AG10803 (cell line): Measurements from ENCODE around the gene CMIP.

Experiments
- DNase-seq: peaks from one replicate; pipeline ENCODE4 v3.0.0; 2010; ENCODE audit warnings: low read depth
- H3K4me3 ChIP-seq: 2 replicates; pipeline ENCODE4 v1.5.1; 2011; ENCODE audit warnings: mild to moderate bottlenecking, low read length, control low read depth
- CTCF ChIP-seq: conservative IDR thresholded peaks from 2 replicates; pipeline ENCODE4 v1.5.1; 2011; ENCODE audit warnings: mild to moderate bottlenecking, low read length, control low read depth, inconsistent platforms

The CMIP gene

GRCh38 chr16:81449899-81450608, 5.4 kb downstream of the CMIP start:
- DNase-seq, result no peak
- TF ChIP-seq CTCF, result no peak

GRCh38 chr16:81450783-81451491, 6.3 kb downstream of the CMIP start:
- H3K4me3 ChIP-seq, result no peak overlapping the region
- no peak for TF ChIP-seq CTCF
- DNase-seq, result no peak

More at GRCh38 chr16:81449899-81450608, 5.4 kb downstream of the CMIP start:
- H3K4me3 ChIP-seq, result no peak overlapping the region

DNA sequence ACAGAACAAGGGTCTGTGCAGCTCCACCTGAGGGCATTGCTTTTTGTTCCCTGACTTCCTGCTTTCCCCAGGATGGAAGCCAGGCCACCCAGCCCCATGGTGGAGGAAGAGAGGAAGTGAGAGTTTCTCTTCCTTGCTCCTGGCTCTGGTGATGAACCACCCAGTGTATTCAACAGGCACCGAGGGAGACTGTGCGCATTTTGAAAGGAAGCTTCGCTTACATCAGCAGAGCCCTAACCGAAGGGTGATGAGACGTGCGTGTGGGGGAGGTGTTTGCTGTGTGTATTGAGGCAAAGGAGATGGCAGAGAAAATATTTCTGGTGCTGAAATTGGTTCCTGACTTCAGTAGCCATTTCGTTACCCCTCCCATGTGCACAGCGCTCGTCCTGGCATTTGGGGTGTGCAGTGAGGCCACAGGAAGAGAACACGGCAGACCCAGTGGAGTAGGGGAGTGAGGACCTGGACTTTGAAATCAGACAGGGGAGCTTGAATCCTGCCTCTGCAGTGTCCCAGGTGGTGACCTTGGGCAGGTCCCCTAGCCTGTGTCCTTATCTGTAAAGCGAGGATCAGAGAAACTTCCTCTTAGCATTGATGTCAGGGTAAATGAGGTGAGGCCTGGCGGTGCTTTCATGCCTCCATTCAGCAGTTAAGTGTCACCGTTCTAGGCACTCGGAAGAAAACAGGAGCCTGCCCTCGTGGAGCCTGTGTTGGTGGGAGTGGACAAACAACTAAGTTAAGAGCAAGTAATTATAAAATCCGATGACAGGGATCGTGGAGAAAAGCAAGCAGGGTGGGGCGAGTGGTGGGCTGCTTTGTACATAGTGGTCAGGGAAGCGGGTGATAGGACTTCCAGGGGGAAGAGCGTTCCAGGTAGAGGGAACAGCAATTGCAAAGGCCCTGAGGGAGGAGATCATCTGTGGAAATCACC, 7.4 kb downstream of the CMIP start:
- H3K4me3 ChIP-seq, result no peak overlapping the region
- TF ChIP-seq CTCF, result no peak
- DNase-seq, result no peak

DNA sequence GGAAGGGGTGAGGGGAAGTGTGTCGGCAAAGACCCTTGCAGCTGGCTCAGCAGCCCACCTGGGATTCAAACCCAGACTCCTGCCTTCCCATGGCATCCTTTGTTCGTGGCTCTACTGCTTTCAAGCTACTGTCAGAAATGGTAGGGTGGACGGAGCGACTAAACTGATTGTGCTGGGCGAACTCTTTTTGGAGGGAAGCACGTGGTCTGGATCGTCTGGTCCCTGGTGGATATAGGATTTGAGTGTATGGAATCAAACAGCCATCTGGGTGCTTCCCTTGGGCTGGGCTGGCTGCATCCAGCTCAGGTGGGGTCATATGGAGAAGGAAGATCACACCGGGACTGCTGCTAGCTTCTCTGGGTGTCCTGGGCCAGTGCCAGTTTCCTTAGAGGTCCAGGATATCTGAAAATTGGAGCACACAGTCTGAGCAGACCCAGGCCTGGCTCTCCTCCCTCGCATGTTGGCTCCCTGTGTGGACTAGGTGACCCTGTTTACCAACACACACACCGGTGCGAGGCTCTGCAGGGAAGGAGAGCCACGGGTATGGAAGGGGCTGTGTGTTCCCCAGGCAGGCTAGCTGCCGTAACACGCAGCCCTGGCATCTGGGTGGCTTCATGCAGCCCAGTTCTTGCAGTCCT, 8.6 kb downstream of the CMIP start:
- no peak for DNase-seq
- no peak for TF ChIP-seq CTCF
- no peak overlapping the region for H3K4me3 ChIP-seq

GRCh38 chr16:81454044-81454443, 9.4 kb downstream of the CMIP start:
- no peak overlapping the region for H3K4me3 ChIP-seq
- DNase-seq, result no peak
- no peak for TF ChIP-seq CTCF

DNA sequence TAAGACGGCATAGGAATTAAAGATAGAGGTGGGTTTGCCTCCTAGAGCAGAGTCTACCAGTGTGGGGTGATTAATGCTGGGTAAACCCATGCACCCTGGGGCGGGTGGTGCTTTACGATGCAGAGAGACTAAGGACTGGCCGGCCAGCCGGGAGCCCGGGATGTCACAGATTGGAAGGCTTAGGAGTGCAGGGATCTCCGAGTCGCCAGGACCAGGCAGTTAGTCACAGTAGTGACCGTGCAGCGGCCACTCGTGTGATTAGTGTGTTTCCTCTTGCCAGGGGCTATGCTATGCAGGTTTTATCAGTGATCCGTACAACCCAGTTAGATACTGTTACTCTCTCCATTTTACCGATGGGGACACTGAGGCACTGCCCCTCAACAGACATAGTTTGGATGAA, 10.4 kb downstream of the CMIP start:
- TF ChIP-seq CTCF, result no peak
- H3K4me3 ChIP-seq, result no peak overlapping the region
- no peak for DNase-seq
